CMK (cell line): ENCODE results near the gene BLNK.

Experiments used
- DNase-seq: peaks from one replicate; pipeline ENCODE4 v3.0.0-alpha.2; 2010; ENCODE audit warnings: low read depth

The BLNK gene

DNA sequence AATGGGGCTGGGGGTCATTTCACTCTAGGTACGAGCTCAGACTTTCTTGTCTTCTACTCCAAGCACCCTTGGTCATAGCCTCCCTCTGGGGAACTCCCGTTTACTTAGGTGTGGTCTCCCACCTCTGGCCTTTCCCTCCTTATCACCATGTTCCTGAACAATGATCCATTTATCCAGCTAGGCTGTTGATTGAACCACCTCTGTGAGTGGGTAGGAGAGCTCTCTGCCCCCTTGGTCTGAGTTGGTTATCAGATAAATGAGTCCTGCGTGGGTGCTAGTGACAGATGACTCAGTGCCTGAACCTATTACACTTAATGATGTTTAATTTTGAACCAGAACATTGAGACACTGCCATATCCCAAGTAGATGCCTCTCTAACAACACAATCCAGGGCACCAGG lies 9.4 kb downstream of the BLNK start:
- DNase-seq = no peak

- DNase-seq = no peak
These were observed 10.2 kb downstream of the BLNK start for GRCh38 chr10:96261132-96261531.

DNA sequence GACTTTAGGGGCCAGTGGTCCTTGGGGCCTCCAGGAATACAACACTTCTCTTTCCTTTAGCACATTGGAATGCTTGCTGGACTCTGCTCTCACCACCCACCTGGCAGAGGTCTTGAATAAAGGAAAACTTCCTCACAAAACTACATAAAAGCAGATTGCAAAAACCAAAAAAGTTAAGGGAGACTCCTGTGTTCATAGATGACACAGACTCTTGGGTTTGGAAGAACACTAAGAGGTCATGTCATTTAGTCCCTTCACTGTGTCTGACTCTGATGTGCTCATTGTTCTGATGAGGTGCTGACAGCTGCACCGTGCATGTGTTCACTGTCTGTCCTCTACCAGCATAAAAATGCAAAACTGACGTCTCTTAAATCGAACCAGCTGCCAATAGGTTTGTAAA lies 11.4 kb downstream of the BLNK start:
- DNase-seq = no peak

DNA sequence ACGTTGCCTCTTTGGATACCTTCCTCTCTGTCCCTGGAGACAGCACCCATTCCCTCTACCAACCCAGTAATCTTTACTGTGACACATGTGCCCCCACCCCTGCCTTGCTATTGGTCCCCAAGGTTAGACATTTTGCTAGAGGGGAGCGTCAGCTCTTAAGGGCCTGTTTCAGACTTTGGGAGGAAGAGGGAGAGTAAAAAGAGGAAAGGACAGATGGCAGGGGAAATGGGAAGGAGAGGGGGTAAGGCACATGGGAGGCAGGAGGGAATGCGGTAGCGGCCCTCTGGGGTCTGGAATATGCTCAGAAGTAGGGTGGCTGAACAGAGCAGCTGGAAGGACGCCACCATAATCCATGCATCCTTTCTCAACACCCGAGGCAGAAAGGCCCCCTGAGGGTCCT lies 12.2 kb downstream of the BLNK start:
- no peak for DNase-seq

GRCh38 chr10:96257944-96258343 lies 13.4 kb downstream of the BLNK start:
- no peak for DNase-seq

GRCh38 chr10:96255549-96256333 lies 15.6 kb downstream of the BLNK start:
- DNase-seq = no peak

DNA sequence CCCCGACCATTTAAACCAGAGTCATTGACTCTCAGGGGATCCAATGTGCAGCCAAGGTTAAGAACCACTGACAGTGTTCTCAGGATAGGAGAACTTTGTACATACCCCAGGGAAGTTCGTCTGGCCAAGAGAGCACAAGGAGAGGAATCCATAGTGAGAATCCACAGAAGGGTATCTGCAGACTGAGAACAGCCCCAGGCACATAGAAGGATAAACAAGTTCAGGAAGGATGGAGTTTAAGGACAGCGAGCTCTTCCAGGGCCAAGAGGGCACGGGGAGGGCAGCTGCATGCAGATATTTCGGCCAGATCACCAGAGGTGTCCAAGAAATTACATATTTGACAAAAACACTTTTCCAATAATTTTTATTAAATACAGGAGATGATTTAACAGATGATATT lies 16.4 kb downstream of the BLNK start:
- DNase-seq = no peak

DNA sequence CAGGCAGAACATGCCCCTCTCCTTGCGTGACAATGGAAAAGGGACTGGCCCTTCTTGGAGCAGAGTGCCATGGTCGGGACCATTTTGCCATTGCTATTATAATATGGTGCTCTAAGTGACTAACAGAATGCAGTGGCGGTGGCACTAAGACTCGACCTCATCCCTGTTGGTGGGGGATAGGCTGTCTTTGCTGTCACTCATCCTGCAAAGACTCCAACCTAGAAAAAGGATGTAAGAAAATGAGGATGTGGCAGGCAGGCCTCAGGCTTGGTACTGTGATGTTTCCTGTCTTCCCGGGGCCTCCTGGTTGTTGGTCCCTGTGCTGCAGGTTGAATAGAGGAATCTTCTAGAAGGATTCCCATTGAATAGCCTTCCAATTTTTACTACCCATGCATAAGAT lies 18.6 kb downstream of the BLNK start:
- no peak for DNase-seq

DNA sequence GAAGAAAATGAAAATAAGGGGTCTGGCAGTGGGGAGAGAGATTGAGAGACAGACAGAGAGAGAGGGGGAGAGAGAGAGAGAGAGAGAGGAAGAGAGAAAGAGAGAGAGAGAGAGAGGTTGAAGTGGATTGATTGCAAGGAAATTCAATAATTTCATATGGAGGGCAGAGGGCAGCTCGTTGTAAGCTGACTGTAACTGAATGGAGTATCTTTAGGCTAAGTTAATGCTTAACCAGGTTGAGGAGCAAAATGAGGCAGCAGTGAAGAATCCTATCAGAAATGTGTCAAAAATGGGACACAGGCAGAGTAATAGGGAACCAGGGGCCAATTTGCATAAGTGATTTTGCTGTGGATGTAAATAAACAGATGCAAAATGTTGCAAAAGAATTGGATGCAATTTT lies 21.0 kb downstream of the BLNK start:
- DNase-seq = no peak

GRCh38 chr10:96249264-96249663 lies 22.1 kb downstream of the BLNK start:
- DNase-seq = no peak

DNA sequence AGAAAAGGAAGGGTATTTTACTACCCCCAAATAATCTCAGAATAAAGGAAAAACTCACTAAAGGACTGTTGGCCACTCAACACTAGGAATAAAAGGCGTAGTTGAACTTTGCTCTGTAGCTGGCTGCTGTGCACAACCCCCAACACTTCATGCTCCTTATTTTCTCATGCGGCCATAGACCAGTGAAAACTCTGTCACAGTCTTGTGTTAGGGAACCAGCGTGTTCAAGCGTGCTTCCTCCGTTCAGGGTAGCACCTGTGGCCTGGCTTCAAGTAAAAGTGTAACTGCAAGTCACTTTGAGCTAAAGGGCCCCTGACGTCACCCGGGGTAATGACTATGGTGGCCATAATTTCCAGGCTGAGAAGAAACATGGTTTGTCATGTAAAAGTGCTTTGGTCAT lies 27.0 kb downstream of the BLNK start:
- DNase-seq = no peak

GRCh38 chr10:96243296-96243695 lies 28.1 kb downstream of the BLNK start:
- no peak for DNase-seq

DNA sequence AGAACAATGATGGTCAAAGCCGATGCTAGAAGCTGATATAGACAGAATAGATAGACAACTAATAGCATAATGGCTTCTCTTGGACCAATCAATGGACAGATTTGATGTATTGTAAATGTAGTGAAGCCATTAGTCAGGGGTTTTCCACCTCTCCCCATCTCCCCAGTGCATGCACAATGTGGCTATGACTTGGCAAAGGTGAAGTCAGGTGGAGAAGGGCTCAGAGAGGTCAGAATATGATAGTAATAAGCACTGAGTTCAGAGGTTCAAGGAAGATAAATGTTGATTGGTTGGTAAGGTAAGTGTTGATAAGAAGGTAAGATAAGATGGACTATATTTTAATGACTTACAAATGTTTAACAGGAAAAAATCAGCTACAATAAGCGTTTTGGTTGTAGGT lies 28.5 kb downstream of the BLNK start:
- no peak for DNase-seq

- no peak for DNase-seq
These were observed 32.4 kb downstream of the BLNK start for GRCh38 chr10:96238646-96239623.

GRCh38 chr10:96236876-96237275 lies 34.5 kb downstream of the BLNK start:
- no peak for DNase-seq

DNA sequence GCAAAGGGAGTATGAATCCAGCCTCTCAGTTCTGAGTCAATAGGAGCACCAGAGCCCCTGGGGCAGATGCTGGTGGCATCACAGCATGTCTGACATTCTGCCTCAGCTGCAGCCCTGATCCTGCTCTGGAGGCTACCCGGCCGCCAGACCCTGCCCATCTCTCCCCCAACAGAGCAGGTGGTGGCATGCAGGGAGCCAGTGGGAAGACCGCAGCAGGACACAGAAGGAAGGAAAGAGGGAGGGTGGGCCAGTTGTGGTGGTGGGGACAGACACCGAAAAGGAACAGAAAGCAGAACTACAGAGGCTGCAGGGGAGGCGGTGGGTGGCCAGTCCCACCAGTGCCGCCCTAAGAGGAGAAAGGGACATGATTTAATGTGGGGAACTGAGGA lies 35.3 kb downstream of the BLNK start:
- DNase-seq = no peak

DNA sequence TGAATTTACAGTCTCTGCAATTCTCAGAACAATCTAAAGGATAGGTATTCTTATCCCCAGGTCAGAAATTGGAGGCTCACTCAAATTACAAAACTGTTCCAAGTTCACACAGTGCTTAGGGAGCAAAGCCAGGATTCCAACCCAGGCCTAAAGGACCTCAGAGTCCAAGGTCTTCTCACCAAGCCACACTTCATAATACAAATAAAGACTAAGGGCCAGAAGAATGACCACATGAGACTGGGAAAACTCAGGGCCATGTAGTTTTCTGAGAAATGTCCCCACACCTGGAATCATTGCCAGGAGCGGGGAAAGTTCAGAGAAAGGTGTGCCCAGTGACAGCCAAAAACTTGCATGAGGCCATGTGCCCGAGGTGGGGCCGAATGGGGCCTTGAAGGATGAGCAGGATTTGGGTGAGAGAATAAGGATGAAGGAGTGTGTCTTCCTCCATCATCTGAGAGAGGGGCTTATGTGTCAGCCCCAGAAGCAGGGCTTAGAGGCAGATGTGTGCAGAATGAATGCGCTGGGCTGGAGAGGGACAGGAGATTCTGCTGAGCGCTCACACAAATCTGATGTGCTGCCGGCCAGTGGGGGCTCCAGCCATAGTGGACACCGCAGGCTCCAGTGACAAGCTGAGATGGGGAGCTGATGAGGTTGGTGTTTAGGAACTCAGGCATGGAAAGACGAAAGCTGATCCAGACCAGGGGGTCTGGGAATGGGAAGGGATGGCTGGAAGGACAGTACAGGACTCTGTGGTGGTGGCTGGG lies 35.9 kb downstream of the BLNK start:
- no peak for DNase-seq

- no peak for DNase-seq
These were observed 37.4 kb downstream of the BLNK start for GRCh38 chr10:96233959-96234358.

- no peak for DNase-seq
These were observed 40.8 kb downstream of the BLNK start for GRCh38 chr10:96230527-96230926.

GRCh38 chr10:96229568-96230030 lies 41.8 kb downstream of the BLNK start:
- peak; percentile 59 for DNase-seq

DNA sequence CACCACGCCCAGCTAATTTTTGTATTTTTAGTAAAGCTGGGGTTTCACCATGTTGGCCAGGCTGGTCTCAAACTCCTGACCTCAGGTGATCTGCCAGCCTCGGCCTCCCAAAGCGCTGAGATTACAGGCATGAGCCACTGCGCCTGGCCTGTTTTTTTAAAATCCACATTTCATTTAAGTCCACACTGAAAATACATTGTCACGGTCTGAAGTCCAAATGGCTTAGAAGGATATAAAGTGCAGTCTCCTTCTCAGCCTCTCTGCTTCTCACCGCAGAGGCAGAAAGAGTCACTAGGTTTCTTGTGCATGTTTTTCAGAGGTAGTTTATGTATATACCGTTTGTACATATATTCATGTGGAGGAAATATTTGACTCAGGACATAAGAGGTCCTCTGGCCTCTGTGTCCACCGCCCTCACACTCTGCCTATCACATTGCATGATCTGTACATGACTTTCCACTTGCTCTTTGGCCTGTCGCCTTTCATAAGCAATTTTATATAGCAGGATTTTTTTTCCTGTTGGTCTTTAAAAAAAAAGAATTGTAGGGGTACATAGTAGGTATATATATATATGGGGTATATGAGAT lies 42.9 kb downstream of the BLNK start:
- DNase-seq = no peak

DNA sequence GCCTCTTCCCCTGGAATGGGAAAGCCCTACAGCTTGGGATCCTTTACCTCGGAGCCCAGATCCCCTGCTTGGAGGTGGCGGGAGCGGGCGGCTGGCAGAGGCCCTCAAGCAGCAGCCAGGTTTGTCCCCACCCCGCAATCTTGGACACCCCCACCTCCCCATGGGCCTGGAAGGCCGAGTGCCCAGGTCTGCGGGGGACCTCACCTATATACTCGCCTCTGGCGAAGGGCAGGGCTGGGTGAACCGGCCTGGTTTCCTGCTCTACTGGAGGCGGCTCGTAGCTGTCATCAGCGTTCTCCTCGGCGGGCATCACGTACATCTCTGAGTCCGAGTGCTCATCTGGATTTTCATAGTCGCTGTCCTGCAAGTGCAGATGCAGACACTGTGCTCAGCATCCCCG lies 44.2 kb downstream of the BLNK start:
- no peak for DNase-seq
